Right lobe of liver (tissue), 6 donors: ENCODE measurements around the gene NUP214. TPM values are rescaled to one million over a fixed set of nuclear protein-coding genes. Genes with fewer than 3 reads are reported as not detected.

Experiments used
- ATAC-seq, 4 donors: fragments of 200-7000 bp; cut with Tn5 transposase; one replicate each; pipeline ENCODE4 v1.9.1; 2020; ENCODE audit warnings: mild to moderate bottlenecking in 4 of 4, moderate library complexity in 4 of 4
- DNase-seq, 3 donors: peaks; one replicate each; pipeline ENCODE4 v3.0.0-alpha.2; 2020
- H3K27ac ChIP-seq, 3 donors: fragments of 200-600 bp; one replicate each; pipeline ENCODE4 v1.8.0; 2022
- H3K27me3 ChIP-seq, 2 donors: fragments of 200-600 bp; one replicate each; pipeline ENCODE4 v1.8.0; 2022
- H3K36me3 ChIP-seq, 4 donors: fragments of 200-600 bp; sonication (generic) in 1 of 4; one replicate each; pipeline versions ENCODE4 v1.5.1 to v1.8.0; 2017 to 2022; ENCODE audit warnings: control low read depth in 1 of 4
- H3K4me1 ChIP-seq, 4 donors: fragments of 200-600 bp; sonication (generic) in 1 of 4; one replicate each; pipeline versions ENCODE4 v1.5.1 to v1.8.0; 2017 to 2022; ENCODE audit warnings: control low read depth in 1 of 4
- H3K4me3 ChIP-seq, 3 donors: fragments of 200-600 bp; one replicate each; pipeline ENCODE4 v1.8.0; 2022
- H3K9me3 ChIP-seq, 4 donors: fragments of 200-600 bp; sonication (generic) in 1 of 4; one replicate each; pipeline versions ENCODE4 v1.5.1 to v1.8.0; 2017 to 2022; ENCODE audit warnings: control low read depth in 1 of 4
- CTCF ChIP-seq, 4 donors: fragments of 200-600 bp in 3 of 4; fragments of 450-650 bp in 1 of 4; IDR thresholded peaks; one replicate each; pipeline versions ENCODE4 v1.5.1 to v1.8.0; 2016 to 2022; ENCODE audit warnings: antibody characterized with exemption in 4 of 4, mild to moderate bottlenecking in 2 of 4
- POLR2A ChIP-seq: fragments of 450-650 bp; IDR thresholded peaks from one replicate; pipeline ENCODE4 v1.6.1; 2017; ENCODE audit warnings: antibody characterized with exemption, mild to moderate bottlenecking
- WGBS: methylation state at CpG from one replicate; pipeline ENCODE4 v1.1.6; 2018; ENCODE audit warnings: low coverage, low lambda C conversion rate; ENCODE audit not compliant: insufficient coverage; ENCODE audit errors: missing lambda C conversion rate; 5-methylcytosine and 5-hydroxymethylcytosine counted together
- intact Hi-C, 2 donors: fragments of 100-400 bp; cut with DNase I; formaldehyde crosslinking; loops; one replicate each; pipeline versions ENCODE4 v1.11.2 to v1.14.1; 2022
- total RNA-seq, 6 experiments: library from RNA; depleted of rRNA in 2 of 6; stranded (reverse); fragments of >200 nt in 2 of 6; fragmentation: NEBNext Ultra II Directional in 3 of 6; extraction: Animal tissue kit (Norgen Biotek cat#: 25700) in 3 of 6; gene quantifications; one replicate each; pipeline versions ENCODE4 v1.1.0 to v1.2.4, GENCODE V29; 2016 to 2023
- donor health status: DM: no; HTN: yes; CAD: no.
- donor health status: DM: no; HTN: no; CAD: no.
- donor health status: DM: no; HTN: no; CAD: no.
- donor health status: DM: no; HTN: yes; CAD: no.
- donor health status: DM: no; HTN: yes; CAD: no.

The NUP214 gene
- total RNA-seq, 6 experiments from 2014 or later: 22.5 to 31.1 (median 27.5) TPM

- ATAC-seq (no peak), DNase-seq (no peak)
- H3K27ac ChIP-seq: no peak overlapping the region
- intact Hi-C loops: no loop called here
- no peaks in the 10 kb centered on the region for H3K4me1 ChIP-seq
- H3K4me3 ChIP-seq: no peak overlapping the region
- no peaks in the 10 kb centered on the region for H3K36me3 ChIP-seq
- 96% methylated on average over 3 of the region's 9 CpGs for WGBS
- no peak for TF ChIP-seq POLR2A
- no peak for TF ChIP-seq CTCF (IDR thresholded peaks at IDR 0.05)
- H3K27me3 ChIP-seq: no peaks in the 10 kb centered on the region
- no peaks in the 10 kb centered on the region for H3K9me3 ChIP-seq
These were observed 43.5 kb upstream of the NUP214 start for GRCh38 chr9:131081868-131082267.

- Histone ChIP-seq H3K4me3 (no peak overlapping the region), H3K36me3 (no peaks in the 10 kb centered on the region), H3K27ac (no peak overlapping the region), H3K4me1 (no peaks in the 10 kb centered on the region), H3K27me3 (no peaks in the 10 kb centered on the region), H3K9me3 (no peaks in the 10 kb centered on the region)
- TF ChIP-seq POLR2A (no peak), CTCF (IDR thresholded peaks at IDR 0.05) (no peak)
- DNase-seq (no peak), ATAC-seq (no peak)
- WGBS: 59% methylated on average over 5 of the region's 11 CpGs
- intact Hi-C loops: no loop called here
These were observed 42.4 kb upstream of the NUP214 start for GRCh38 chr9:131082774-131083512.

- no peak overlapping the region for H3K4me3 ChIP-seq
- TF ChIP-seq POLR2A (no peak), CTCF (IDR thresholded peaks at IDR 0.05) (no peak)
These were observed 40.6 kb upstream of the NUP214 start for GRCh38 chr9:131084661-131085369.

GRCh38 chr9:131085370-131086122 is 39.8 kb upstream of the NUP214 start:
- no peak overlapping the region for H3K27ac ChIP-seq
- no peaks in the 10 kb centered on the region for H3K4me1 ChIP-seq
- no peaks in the 10 kb centered on the region for H3K27me3 ChIP-seq
- WGBS: 70% methylated on average over 13 of the region's 23 CpGs
- H3K36me3 ChIP-seq: no peaks in the 10 kb centered on the region
- DNase-seq (no peak), ATAC-seq (no peak)
- no peaks in the 10 kb centered on the region for H3K9me3 ChIP-seq
- TF ChIP-seq CTCF (IDR thresholded peaks at IDR 0.05) (no peak), POLR2A (no peak)
- intact Hi-C loops: no loop called here
- H3K4me3 ChIP-seq: no peak overlapping the region

More at GRCh38 chr9:131084661-131085369, 40.6 kb upstream of the NUP214 start:
- intact Hi-C loops: no loop called here
- H3K36me3 ChIP-seq: no peaks in the 10 kb centered on the region
- 58% methylated on average over 8 of the region's 8 CpGs for WGBS
- ATAC-seq (no peak), DNase-seq (no peak)
- no peaks in the 10 kb centered on the region for H3K27me3 ChIP-seq
- no peaks in the 10 kb centered on the region for H3K4me1 ChIP-seq
- no peak overlapping the region for H3K27ac ChIP-seq
- no peaks in the 10 kb centered on the region for H3K9me3 ChIP-seq
